Ascending aorta (tissue), 2 donors: ENCODE data around the gene NEURL4. TPM values are rescaled to one million over a fixed set of nuclear protein-coding genes. Genes with fewer than 3 reads are reported as not detected.

Source experiments
- DNase-seq, 2 donors: peaks; one replicate each; pipeline ENCODE4 v3.0.0-alpha.2; 2019; ENCODE audit warnings: low spot score in 2 of 2
- H3K27ac ChIP-seq, 2 donors: fragments of 200-600 bp; sonication (generic); one replicate each; pipeline ENCODE4 v1.5.1; 2016 to 2017; ENCODE audit warnings: mild to moderate bottlenecking in 1 of 2
- H3K27me3 ChIP-seq: fragments of 200-600 bp; sonication (generic); one replicate; pipeline ENCODE4 v1.5.1; 2017
- H3K36me3 ChIP-seq, 2 donors: fragments of 200-600 bp; sonication (generic); one replicate each; pipeline ENCODE4 v1.5.1; 2016
- H3K4me1 ChIP-seq, 2 donors: fragments of 200-600 bp; sonication (generic); one replicate each; pipeline ENCODE4 v1.5.1; 2016 to 2017; ENCODE audit warnings: mild to moderate bottlenecking in 1 of 2
- H3K4me3 ChIP-seq, 2 donors: fragments of 200-600 bp; sonication (generic); one replicate each; pipeline ENCODE4 v1.5.1; 2016 to 2017; ENCODE audit warnings: mild to moderate bottlenecking in 1 of 2
- H3K9me3 ChIP-seq, 2 donors: fragments of 200-600 bp; sonication (generic); one replicate each; pipeline ENCODE4 v1.5.1; 2016
- intact Hi-C: fragments of 100-400 bp; cut with DNase I; formaldehyde crosslinking; loops from one replicate; pipeline ENCODE4 v1.15.1; 2023
- total RNA-seq: library from RNA; depleted of rRNA; stranded (reverse); fragments of >200 nt; gene quantifications from one replicate; pipeline ENCODE4 v1.1.0, GENCODE V29; 2016
- TF ChIP-seq, protein P1 (sequence below), 3 experiments: fragments of 200-600 bp in 2 of 3; fragments of 450-650 bp in 1 of 3; sonication (generic) in 2 of 3; IDR thresholded peaks; one replicate each; pipeline ENCODE4 v1.5.1; 2016 to 2019; ENCODE audit warnings: antibody characterized with exemption in 3 of 3, mild to moderate bottlenecking in 1 of 3, moderate library complexity in 1 of 3

NEURL4 gene
- total RNA-seq, 1 donor from 2014 or later = 22.0 TPM

DNA sequence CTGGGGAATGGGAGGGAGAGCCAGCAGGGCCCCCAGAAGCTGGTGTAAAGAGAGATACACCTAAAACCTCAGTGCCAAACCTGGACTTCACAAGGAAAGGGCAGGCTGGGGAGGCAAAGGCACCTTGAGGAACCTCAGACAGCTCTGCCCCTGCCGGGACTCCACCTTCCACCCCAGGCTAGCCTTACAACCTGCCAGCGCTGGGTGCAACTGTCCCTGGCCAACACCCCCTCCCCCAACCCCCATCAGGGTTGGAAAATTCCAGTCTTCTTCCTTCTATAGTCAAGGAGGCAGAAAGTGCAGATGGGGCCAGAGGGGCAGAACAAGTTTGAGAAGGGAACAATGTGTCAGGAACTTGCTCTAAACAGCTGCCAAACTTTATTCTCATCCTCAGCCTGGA lies 36.9 kb downstream of the NEURL4 start:
- no peaks in the 10 kb centered on the region for H3K36me3 ChIP-seq
- TF ChIP-seq, protein P1, sequence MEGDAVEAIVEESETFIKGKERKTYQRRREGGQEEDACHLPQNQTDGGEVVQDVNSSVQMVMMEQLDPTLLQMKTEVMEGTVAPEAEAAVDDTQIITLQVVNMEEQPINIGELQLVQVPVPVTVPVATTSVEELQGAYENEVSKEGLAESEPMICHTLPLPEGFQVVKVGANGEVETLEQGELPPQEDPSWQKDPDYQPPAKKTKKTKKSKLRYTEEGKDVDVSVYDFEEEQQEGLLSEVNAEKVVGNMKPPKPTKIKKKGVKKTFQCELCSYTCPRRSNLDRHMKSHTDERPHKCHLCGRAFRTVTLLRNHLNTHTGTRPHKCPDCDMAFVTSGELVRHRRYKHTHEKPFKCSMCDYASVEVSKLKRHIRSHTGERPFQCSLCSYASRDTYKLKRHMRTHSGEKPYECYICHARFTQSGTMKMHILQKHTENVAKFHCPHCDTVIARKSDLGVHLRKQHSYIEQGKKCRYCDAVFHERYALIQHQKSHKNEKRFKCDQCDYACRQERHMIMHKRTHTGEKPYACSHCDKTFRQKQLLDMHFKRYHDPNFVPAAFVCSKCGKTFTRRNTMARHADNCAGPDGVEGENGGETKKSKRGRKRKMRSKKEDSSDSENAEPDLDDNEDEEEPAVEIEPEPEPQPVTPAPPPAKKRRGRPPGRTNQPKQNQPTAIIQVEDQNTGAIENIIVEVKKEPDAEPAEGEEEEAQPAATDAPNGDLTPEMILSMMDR (IDR thresholded peaks at IDR 0.05) = no peak
- H3K4me1 ChIP-seq = peaks cover 4 to 22% of the 10 kb centered on the region in 2 donors
- no peak for DNase-seq
- H3K27me3 ChIP-seq = peaks cover 8% of the 10 kb centered on the region
- no peak overlapping the region for H3K27ac ChIP-seq
- no peaks in the 10 kb centered on the region for H3K9me3 ChIP-seq
- H3K4me3 ChIP-seq = no peak overlapping the region
- intact Hi-C loops = no loop called here

DNA sequence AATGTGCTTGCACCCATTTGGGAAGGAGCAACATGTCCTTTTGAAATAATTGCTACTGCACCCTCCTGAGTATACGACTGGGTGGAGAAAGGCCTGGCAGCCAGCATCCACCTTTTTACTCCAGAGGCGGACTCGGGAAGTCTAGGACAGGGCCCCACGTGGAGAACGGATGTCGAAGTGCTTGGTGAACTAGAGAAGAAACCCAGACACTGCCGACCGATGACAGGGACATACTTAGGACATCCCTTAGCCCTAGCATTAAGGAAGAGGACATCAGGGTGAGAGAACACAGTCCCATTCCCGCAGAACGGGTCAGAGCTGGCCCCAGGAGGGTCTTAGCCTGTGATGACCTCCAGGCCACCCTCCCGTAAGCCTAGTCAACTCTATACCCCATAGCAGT lies 38.5 kb downstream of the NEURL4 start:
- no peak for DNase-seq
- no peak overlapping the region for H3K27ac ChIP-seq
- intact Hi-C loops = no loop called here
- TF ChIP-seq, protein P1 (IDR thresholded peaks at IDR 0.05) = no peak
- peaks cover 8% of the 10 kb centered on the region for H3K27me3 ChIP-seq
- H3K4me3 ChIP-seq = no peak overlapping the region
- H3K36me3 ChIP-seq = no peaks in the 10 kb centered on the region
- peaks cover 4 to 13% of the 10 kb centered on the region in 2 donors for H3K4me1 ChIP-seq
- no peaks in the 10 kb centered on the region for H3K9me3 ChIP-seq

DNA sequence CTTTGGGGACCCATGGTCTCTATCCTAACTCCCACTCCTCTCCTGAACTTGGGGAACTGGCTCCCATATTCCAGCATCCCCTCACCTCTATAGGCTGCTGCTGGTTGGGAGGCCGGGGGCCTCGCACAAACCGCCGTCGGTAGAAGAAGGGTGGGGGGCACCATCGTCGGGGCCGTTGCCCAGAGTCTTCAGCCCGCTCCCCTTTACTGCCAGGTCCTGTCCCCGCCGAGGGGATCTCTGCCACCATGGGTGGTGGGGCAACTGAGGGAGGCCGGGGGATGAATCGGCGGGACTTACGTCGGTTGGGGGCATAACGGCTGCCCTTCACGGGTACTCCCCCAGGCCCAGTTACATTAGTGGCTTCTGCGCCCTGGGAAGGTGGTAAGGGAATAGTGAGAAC lies 39.0 kb downstream of the NEURL4 start:
- peaks cover 4 to 9% of the 10 kb centered on the region in 2 donors for H3K4me1 ChIP-seq
- intact Hi-C loops = no loop called here

DNA sequence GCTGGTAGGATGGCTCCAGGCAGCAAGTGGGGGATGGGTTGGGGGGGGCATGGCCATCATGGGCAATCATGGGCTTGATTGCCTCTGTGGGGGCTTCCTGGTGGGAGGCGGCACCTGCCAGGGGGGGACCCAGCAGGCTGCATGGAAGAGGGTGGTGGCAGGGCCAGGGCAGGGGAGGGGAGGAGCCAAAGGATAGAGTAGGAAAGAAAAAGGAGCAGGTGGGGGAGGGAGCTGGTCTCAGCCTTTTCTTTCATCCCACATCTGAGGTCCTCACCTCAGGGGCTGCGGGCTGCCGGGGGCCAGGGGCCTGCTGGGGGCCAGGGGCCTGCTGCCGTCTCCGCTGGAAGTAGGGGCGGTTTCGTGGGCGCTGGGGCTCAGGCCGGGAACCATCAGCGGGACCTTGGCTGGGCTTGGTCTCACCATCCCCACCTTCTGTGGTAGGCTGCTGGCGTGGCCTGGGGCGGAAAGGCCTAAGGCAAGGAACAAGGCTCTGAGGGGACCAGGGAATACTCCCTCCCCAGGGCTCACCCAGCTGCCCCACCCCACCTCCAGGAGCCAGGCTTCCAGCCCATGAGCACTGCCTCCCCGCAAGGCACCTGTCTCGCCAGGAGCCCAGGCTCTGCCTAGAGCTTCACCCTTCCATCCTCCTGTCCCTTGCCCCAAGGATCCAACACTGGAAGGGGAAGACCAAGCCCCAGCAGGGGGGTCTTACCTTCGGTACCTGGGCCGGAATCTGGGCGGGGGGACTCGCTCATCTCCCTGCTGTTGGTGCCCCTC lies 39.7 kb downstream of the NEURL4 start:
- Histone ChIP-seq H3K4me1 (peaks cover 0 to 3% of the 10 kb centered on the region in 2 donors), H3K27ac (no peak overlapping the region), H3K27me3 (peaks cover 8% of the 10 kb centered on the region), H3K36me3 (no peaks in the 10 kb centered on the region), H3K4me3 (no peak overlapping the region), H3K9me3 (no peaks in the 10 kb centered on the region)
- TF ChIP-seq, protein P1 (IDR thresholded peaks at IDR 0.05) = no peak
- DNase-seq = no peak
- intact Hi-C loops = no loop called here

More for the DNA sequence above, 39.0 kb downstream of the NEURL4 start:
- no peaks in the 10 kb centered on the region for H3K9me3 ChIP-seq
- DNase-seq = no peak
- no peak overlapping the region for H3K27ac ChIP-seq
- peaks cover 8% of the 10 kb centered on the region for H3K27me3 ChIP-seq
- TF ChIP-seq, protein P1 (IDR thresholded peaks at IDR 0.05) = no peak
- no peaks in the 10 kb centered on the region for H3K36me3 ChIP-seq
- H3K4me3 ChIP-seq = no peak overlapping the region

DNA sequence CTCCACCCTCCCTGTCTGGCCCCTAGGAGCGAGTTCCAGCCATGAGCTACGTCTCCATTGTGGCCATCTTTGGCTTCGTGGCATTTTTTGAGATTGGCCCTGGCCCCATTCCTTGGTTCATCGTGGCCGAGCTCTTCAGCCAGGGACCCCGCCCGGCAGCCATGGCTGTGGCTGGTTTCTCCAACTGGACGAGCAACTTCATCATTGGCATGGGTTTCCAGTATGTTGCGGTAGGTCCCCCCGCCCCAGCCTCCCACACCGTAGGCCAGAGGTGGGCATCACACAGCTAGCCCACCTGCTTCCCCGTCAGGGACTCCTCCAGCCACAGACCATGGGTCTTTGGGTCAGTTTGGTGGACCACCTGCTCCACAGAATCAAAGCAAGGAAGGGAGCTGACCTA lies 43.5 kb downstream of the NEURL4 start:
- Histone ChIP-seq H3K4me3 (no peak overlapping the region), H3K4me1 (peaks cover 9 to 16% of the 10 kb centered on the region in 2 donors), H3K9me3 (no peaks in the 10 kb centered on the region), H3K36me3 (no peaks in the 10 kb centered on the region), H3K27me3 (no peaks in the 10 kb centered on the region), H3K27ac (no peak overlapping the region)
- TF ChIP-seq, protein P1 (IDR thresholded peaks at IDR 0.05) = no peak
- intact Hi-C loops = no loop called here
- no peak for DNase-seq
